ENCODE results near the gene TMEM164. TPM values are rescaled to one million over a fixed set of nuclear protein-coding genes. Genes with fewer than 3 reads are reported as not detected.

Gene TMEM164
- polyA plus RNA-seq, 1 donor (not counting 4 experiments of a cell fraction or from before 2014, with no cell fraction given), result 15.3 TPM

DNA sequence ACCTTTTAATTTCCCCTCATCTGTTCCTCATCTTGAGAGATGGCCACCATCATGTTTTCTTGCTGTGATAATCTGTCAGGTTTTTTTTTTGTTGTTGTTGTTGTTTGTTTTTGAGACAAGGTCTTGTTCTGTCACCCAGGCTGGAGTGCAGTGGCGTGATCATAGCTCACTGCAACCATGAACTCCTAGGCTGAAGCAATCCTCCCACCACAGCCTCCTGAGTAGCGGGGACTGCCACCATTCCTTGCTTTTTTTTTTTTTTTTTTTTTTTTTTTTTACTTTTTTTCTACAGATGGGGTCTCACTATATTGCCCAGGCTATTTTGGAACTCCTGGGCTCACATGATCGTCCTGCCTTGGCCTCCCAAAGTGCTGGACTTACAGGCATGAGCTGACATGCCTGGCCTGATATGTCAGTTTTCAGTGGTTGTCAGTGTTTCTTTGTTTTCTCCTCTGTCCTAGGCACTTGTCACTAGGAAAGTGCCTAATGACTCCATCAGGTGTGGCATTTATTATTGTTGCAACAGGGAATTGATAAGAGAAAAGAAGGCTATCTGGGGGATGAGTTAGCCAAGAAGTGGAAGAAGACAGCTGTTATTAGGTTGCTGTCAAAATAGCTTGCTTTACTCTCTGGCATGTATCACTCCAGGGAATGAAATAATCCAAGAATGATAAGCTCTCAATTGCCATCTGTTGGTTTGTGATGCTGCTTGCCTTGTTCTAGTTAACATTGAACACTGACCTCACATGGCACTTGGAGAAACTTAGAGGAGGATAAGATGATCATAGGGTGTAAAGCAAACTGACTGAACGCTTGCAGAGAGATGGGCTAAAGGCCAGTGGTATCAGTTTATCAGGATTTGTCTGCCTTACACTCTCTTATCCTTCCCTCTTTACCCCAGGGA lies 41.7 kb downstream of the TMEM164 start:
- Histone ChIP-seq H3K9me1 (ENCODE audit: control insufficient read depth, extremely low read depth, insufficient read depth, low read length) (no peaks in the 10 kb centered on the region), H3K4me1 (ENCODE audit: control insufficient read depth, extremely low read depth, insufficient read depth, low read length) (peaks cover 7% of the 10 kb centered on the region), H3K36me3 (ENCODE audit: control insufficient read depth in 2 of 2, extremely low read depth in 1 of 2, insufficient read depth in 2 of 2, low read length in 2 of 2) (no peaks in the 10 kb centered on the region), H3K9me3 (ENCODE audit: control insufficient read depth, low read depth, low read length) (no peaks in the 10 kb centered on the region), H3K27me3 (ENCODE audit: control insufficient read depth, extremely low read depth, insufficient read depth, low read length) (peaks cover 3% of the 10 kb centered on the region), H2AFZ (ENCODE audit: control insufficient read depth, low read length) (no peak overlapping the region), H3K9ac (ENCODE audit: control insufficient read depth, extremely low read depth, insufficient read depth, low read length) (no peak overlapping the region), H3K79me2 (ENCODE audit: control insufficient read depth, insufficient read depth, low read length) (peaks cover 2% of the 10 kb centered on the region), H3K4me3 (ENCODE audit: control insufficient read depth in 2 of 3, extremely low read depth in 1 of 3, insufficient read depth in 2 of 3, low read depth in 1 of 3, low read length in 3 of 3) (no peak overlapping the region), H3K27ac (ENCODE audit: control insufficient read depth, insufficient read depth, low read length) (no peak overlapping the region), H3K4me2 (ENCODE audit: control insufficient read depth, extremely low read depth, insufficient read depth, low read depth, low read length) (no peak overlapping the region), H4K20me1 (ENCODE audit: control insufficient read depth, extremely low read depth, insufficient read depth, low read length) (no peaks in the 10 kb centered on the region)
- DNase-seq (ENCODE audit: low read depth, low spot score), result no peak
- dilution Hi-C loops (cut with MboI; ENCODE audit: extremely low pct_ligation_motif_present, low sequenced_read_pairs), result no loop called here
- no peak for TF ChIP-seq EZH2 (IDR thresholded peaks at IDR 0.05; ENCODE audit: low read length)
- TF ChIP-seq, protein P1, sequence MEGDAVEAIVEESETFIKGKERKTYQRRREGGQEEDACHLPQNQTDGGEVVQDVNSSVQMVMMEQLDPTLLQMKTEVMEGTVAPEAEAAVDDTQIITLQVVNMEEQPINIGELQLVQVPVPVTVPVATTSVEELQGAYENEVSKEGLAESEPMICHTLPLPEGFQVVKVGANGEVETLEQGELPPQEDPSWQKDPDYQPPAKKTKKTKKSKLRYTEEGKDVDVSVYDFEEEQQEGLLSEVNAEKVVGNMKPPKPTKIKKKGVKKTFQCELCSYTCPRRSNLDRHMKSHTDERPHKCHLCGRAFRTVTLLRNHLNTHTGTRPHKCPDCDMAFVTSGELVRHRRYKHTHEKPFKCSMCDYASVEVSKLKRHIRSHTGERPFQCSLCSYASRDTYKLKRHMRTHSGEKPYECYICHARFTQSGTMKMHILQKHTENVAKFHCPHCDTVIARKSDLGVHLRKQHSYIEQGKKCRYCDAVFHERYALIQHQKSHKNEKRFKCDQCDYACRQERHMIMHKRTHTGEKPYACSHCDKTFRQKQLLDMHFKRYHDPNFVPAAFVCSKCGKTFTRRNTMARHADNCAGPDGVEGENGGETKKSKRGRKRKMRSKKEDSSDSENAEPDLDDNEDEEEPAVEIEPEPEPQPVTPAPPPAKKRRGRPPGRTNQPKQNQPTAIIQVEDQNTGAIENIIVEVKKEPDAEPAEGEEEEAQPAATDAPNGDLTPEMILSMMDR (optimal IDR thresholded peaks at IDR 0.05 in 1 of 3, IDR thresholded peaks at IDR 0.05 in 1 of 3, conservative IDR thresholded peaks at IDR 0.05 in 1 of 3; ENCODE audit: extremely low read depth in 1 of 3, insufficient read depth in 2 of 3, low read length in 3 of 3), result no peak
- no peak for FAIRE-seq

DNA sequence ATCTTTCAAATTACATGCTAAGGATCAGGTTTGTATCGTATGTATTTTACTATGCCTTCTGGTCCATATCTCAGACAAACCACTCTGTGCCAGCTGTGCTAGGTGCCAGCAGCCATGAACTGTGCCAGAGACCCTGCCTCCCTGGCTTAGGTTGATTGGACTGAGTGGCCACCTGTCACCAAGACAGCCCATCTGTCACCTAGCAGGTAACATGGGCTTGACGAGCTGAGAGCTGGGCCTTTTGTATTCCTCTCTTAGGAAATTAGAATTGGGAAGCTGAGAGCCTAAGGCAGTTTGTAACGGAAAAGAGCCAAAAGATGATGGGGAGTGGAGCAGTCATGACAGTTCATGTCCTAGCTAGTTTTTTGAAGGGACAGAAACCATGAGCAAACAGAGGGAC lies 42.5 kb downstream of the TMEM164 start:
- Histone ChIP-seq H2AFZ (ENCODE audit: control insufficient read depth, low read length) (no peak overlapping the region), H3K9me3 (ENCODE audit: control insufficient read depth, low read depth, low read length) (no peaks in the 10 kb centered on the region), H3K79me2 (ENCODE audit: control insufficient read depth, insufficient read depth, low read length) (peaks cover 2% of the 10 kb centered on the region), H3K9me1 (ENCODE audit: control insufficient read depth, extremely low read depth, insufficient read depth, low read length) (no peaks in the 10 kb centered on the region), H3K4me2 (ENCODE audit: control insufficient read depth, extremely low read depth, insufficient read depth, low read depth, low read length) (no peak overlapping the region), H3K4me3 (ENCODE audit: control insufficient read depth in 2 of 3, extremely low read depth in 1 of 3, insufficient read depth in 2 of 3, low read depth in 1 of 3, low read length in 3 of 3) (no peak overlapping the region), H3K27ac (ENCODE audit: control insufficient read depth, insufficient read depth, low read length) (no peak overlapping the region), H3K4me1 (ENCODE audit: control insufficient read depth, extremely low read depth, insufficient read depth, low read length) (peaks cover 7% of the 10 kb centered on the region), H3K9ac (ENCODE audit: control insufficient read depth, extremely low read depth, insufficient read depth, low read length) (no peak overlapping the region), H4K20me1 (ENCODE audit: control insufficient read depth, extremely low read depth, insufficient read depth, low read length) (no peaks in the 10 kb centered on the region), H3K27me3 (ENCODE audit: control insufficient read depth, extremely low read depth, insufficient read depth, low read length) (no peaks in the 10 kb centered on the region), H3K36me3 (ENCODE audit: control insufficient read depth in 2 of 2, extremely low read depth in 1 of 2, insufficient read depth in 2 of 2, low read length in 2 of 2) (no peaks in the 10 kb centered on the region)
- no peak for DNase-seq (ENCODE audit: low read depth, low spot score)
- dilution Hi-C loops (cut with MboI; ENCODE audit: extremely low pct_ligation_motif_present, low sequenced_read_pairs), result no loop called here
- TF ChIP-seq, protein P1 (optimal IDR thresholded peaks at IDR 0.05 in 1 of 3, IDR thresholded peaks at IDR 0.05 in 1 of 3, conservative IDR thresholded peaks at IDR 0.05 in 1 of 3; ENCODE audit: extremely low read depth in 1 of 3, insufficient read depth in 2 of 3, low read length in 3 of 3), result no peak
- TF ChIP-seq EZH2 (IDR thresholded peaks at IDR 0.05; ENCODE audit: low read length), result no peak
- no peak for FAIRE-seq
